ENCODE data around the gene TMC5. TPM values are rescaled to one million over a fixed set of nuclear protein-coding genes. Genes with fewer than 3 reads are reported as not detected.

The TMC5 gene
- total and polyA plus RNA-seq, 12 donors: 0.20 to 3.7 (median 0.33) TPM; not detected in 8

DNA sequence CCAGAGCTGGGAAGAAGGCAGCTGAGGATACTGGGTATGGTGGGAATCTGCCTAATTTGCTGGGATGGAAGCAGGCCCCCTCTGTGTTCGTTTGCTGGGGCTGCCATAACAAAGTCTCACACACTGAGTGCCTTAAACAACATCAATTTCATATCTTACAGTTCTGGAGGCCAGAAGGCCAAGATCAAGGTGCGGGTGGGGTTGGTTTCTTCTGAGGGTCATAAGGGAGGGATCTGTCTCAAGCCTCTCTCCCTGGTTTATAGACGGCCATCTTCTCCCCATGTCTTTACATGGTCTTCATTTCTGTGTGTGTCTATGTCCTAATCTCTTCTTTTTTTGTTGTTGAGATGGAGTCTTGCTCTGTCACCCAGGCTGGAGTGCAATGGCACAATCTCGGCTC is 68.4 kb downstream of the TMC5 start:
- intact Hi-C loops (cut with DNase I): no loop called here
- Histone ChIP-seq H3K36me3 (replicated peaks in 1 of 2) (no peaks in the 10 kb centered on the region), H3K9me3 (replicated peaks in 1 of 3) (no peaks in the 10 kb centered on the region), H3K4me3 (no peak overlapping the region), H3K27ac (no peak overlapping the region), H3K4me1 (replicated peaks in 1 of 2) (no peaks in the 10 kb centered on the region), H3K27me3 (no peaks in the 10 kb centered on the region)
- WGBS, 4 donors: 67 to 86% (median 76%) methylated on average over 4 of the region's 4 CpGs
- no peak for DNase-seq
- TF ChIP-seq, protein P1, sequence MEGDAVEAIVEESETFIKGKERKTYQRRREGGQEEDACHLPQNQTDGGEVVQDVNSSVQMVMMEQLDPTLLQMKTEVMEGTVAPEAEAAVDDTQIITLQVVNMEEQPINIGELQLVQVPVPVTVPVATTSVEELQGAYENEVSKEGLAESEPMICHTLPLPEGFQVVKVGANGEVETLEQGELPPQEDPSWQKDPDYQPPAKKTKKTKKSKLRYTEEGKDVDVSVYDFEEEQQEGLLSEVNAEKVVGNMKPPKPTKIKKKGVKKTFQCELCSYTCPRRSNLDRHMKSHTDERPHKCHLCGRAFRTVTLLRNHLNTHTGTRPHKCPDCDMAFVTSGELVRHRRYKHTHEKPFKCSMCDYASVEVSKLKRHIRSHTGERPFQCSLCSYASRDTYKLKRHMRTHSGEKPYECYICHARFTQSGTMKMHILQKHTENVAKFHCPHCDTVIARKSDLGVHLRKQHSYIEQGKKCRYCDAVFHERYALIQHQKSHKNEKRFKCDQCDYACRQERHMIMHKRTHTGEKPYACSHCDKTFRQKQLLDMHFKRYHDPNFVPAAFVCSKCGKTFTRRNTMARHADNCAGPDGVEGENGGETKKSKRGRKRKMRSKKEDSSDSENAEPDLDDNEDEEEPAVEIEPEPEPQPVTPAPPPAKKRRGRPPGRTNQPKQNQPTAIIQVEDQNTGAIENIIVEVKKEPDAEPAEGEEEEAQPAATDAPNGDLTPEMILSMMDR (IDR thresholded peaks at IDR 0.05): no peak
- no peak for TF ChIP-seq POLR2A (IDR thresholded peaks at IDR 0.05)

DNA sequence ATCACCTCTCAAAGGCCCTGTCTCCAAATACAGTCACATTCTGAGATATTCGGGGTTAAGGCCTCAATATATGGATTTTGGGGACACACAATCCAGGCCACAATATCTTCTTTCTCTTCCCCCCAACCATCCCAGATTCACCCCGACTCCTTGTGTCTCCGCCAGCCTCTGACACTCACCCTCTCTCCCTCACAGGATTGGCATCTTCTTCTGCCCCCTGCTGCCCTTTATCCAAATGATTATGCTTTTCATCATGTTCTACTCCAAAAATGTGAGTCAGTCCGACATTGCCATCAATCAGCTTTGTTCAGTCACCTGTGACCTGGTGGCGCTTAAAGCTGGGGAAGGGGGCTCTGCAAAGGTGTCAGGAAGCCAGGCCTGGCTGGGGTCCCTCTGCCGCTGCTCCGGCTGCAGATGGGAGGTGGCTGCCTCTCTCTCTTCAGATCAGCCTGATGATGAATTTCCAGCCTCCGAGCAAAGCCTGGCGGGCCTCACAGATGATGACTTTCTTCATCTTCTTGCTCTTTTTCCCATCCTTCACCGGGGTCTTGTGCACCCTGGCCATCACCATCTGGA is 69.2 kb downstream of the TMC5 start:
- Histone ChIP-seq H3K27me3 (no peaks in the 10 kb centered on the region), H3K4me3 (no peak overlapping the region), H3K27ac (no peak overlapping the region), H3K36me3 (replicated peaks in 1 of 2) (no peaks in the 10 kb centered on the region), H3K9me3 (replicated peaks in 1 of 3) (no peaks in the 10 kb centered on the region), H3K4me1 (replicated peaks in 1 of 2) (no peaks in the 10 kb centered on the region)
- intact Hi-C loops (cut with DNase I): no loop called here
- 80 to 89% (median 83%) methylated on average over 10 of the region's 10 CpGs for WGBS, 4 donors
- TF ChIP-seq POLR2A (IDR thresholded peaks at IDR 0.05): no peak
- TF ChIP-seq, protein P1 (IDR thresholded peaks at IDR 0.05): no peak
- no peak for DNase-seq

DNA sequence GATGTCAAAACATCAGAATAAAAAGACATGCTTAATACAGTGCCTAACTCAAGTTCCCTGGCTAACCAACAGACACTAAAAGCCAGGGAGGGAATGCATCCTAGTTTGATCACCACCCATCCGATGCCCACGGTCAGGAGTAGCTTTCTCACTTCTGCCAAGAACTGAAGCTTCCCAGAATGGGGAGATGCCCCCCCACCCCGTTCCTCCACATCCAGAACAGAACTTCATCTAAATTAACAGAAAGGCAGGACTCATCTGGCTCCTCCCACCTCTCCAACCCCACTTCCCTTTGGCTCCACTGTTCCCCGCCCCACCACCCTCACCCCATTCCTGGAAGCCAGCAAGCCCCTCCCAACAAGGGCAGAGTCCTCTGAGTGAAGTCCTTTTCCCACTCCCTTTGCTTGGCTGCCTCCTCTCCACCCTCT is 70.5 kb downstream of the TMC5 start:
- H3K4me3 ChIP-seq: no peak overlapping the region
- no peak for DNase-seq
- no peaks in the 10 kb centered on the region for H3K27me3 ChIP-seq
- no peaks in the 10 kb centered on the region for H3K4me1 ChIP-seq (replicated peaks in 1 of 2)
- intact Hi-C loops (cut with DNase I): no loop called here
- H3K9me3 ChIP-seq (replicated peaks in 1 of 3): no peaks in the 10 kb centered on the region
- no peak for TF ChIP-seq POLR2A (IDR thresholded peaks at IDR 0.05)
- TF ChIP-seq, protein P1 (IDR thresholded peaks at IDR 0.05): no peak
- H3K27ac ChIP-seq: no peak overlapping the region
- H3K36me3 ChIP-seq (replicated peaks in 1 of 2): no peaks in the 10 kb centered on the region
- WGBS, 4 donors: 53 to 81% (median 62%) methylated on average over 4 of the region's 4 CpGs

DNA sequence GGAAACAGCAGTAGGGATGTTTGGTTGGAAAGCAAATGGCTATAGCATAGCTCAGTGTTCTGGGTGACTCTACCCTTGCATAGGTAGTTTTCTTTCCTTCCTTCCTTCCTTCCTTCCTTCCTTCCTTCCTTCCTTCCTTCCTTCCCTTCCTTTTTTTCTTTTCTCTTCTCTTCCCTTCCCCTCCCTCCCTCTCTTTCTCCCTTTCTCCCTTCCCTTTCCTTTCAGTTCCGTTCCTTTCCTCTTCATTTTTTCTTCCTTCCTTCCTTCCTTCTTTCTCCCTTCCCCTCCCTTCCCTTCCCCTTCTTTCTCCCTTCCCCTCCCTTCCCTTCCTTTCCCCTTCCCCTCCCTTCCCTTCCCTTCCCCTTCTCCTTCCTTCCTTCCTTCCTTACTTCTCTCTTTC is 72.9 kb downstream of the TMC5 start:
- no peak for DNase-seq
- Histone ChIP-seq H3K9me3 (replicated peaks in 1 of 3) (no peaks in the 10 kb centered on the region), H3K27ac (no peak overlapping the region), H3K4me1 (replicated peaks in 1 of 2) (no peaks in the 10 kb centered on the region), H3K4me3 (no peak overlapping the region), H3K36me3 (replicated peaks in 1 of 2) (no peaks in the 10 kb centered on the region), H3K27me3 (no peaks in the 10 kb centered on the region)
- intact Hi-C loops (cut with DNase I): no loop called here
- TF ChIP-seq POLR2A (IDR thresholded peaks at IDR 0.05): no peak
- TF ChIP-seq, protein P1 (IDR thresholded peaks at IDR 0.05): no peak
- 74 to 88% (median 78%) methylated on average over 1 of the region's 1 CpG for WGBS, 4 donors
